HG03103 (cell line): Measurements from ENCODE around the gene CRYBG3.
"Not testable (repeated sequence)": the region's sequence is repeated elsewhere in the genome, so short reads cannot be mapped to it uniquely, and the experiment has no call there.

ENCODE experiments used
- ATAC-seq: cut with Tn5 transposase; IDR thresholded peaks from one replicate; pipeline ENCODE4 v1.9.1; 2021; ENCODE audit warnings: low read depth; ENCODE audit not compliant: unreplicated experiment

The CRYBG3 gene

GRCh38 chr3:97895216-97895615 is 73.4 kb downstream of the CRYBG3 start:
- peak; percentile 74 for ATAC-seq

- no peak for ATAC-seq
These were observed 74.3 kb downstream of the CRYBG3 start for GRCh38 chr3:97896129-97896528.

GRCh38 chr3:97896547-97896946 is 74.7 kb downstream of the CRYBG3 start:
- no peak for ATAC-seq

DNA sequence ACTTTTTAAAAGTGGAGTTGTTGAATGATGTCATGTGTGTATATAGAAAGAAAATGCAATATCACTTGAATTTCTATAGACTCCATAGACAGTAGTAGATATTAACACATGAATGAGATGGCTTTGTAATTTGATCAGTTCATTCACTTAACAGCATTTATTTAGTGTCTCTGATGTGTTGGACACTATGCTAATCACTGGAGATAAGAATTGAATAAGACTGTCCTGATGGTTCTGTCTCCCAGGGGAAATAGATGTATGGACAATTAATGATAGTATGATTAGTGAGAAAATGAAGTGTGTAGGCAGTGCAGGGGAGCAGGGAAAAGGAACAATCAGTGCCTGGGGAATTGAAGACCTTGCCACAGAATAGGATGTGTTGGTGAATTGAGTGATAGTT is 77.5 kb downstream of the CRYBG3 start:
- no peak for ATAC-seq

- no peak for ATAC-seq
These were observed 79.8 kb downstream of the CRYBG3 start for GRCh38 chr3:97901313-97902248.

DNA sequence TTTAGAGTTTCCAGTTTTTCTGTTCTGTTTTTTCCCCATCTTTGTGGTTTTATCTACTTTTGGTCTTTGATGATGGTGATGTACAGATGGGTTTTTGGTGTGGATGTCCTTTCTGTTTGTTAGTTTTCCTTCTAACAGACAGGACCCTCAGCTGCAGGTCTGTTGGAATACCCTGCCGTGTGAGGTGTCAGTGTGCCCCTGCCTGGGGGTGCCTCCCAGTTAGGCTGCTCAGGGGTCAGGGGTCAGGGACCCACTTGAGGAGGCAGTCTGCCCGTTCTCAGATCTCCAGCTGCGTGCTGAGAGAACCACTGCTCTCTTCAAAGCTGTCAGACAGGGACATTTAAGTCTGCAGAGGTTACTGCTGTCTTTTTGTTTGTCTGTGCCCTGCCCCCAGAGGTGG is 88.0 kb downstream of the CRYBG3 start:
- not testable (repeated sequence) for ATAC-seq

GRCh38 chr3:97910236-97910831 is 88.5 kb downstream of the CRYBG3 start:
- ATAC-seq = not testable (repeated sequence)

GRCh38 chr3:97910931-97911351 is 89.1 kb downstream of the CRYBG3 start:
- no peak for ATAC-seq

DNA sequence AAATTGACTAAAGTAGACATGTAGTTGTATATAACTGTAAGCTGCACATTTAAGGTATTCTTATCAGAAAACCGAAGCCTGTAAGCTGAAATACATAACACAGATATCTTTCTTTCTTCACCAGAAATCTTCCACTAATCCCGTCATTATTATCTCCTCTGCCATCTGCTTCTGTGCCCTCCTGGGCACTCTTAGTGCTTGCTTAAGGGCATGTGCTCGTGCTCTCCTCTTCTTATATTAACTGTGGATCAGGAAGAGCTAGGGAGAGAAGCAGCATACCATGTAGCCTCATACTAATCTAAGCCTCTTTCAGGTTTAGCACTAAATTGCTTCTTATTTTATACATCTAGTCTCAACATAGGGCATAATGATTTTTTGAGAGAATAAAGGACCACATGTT is 89.6 kb downstream of the CRYBG3 start:
- no peak for ATAC-seq

- no peak for ATAC-seq
These were observed 92.6 kb downstream of the CRYBG3 start for GRCh38 chr3:97914388-97914787.

- ATAC-seq = no peak
These were observed 94.8 kb downstream of the CRYBG3 start for GRCh38 chr3:97916576-97916975.

GRCh38 chr3:97917813-97918536 is 96.2 kb downstream of the CRYBG3 start:
- no peak for ATAC-seq

GRCh38 chr3:97927704-97928103 is 105.9 kb downstream of the CRYBG3 start:
- ATAC-seq = no peak

DNA sequence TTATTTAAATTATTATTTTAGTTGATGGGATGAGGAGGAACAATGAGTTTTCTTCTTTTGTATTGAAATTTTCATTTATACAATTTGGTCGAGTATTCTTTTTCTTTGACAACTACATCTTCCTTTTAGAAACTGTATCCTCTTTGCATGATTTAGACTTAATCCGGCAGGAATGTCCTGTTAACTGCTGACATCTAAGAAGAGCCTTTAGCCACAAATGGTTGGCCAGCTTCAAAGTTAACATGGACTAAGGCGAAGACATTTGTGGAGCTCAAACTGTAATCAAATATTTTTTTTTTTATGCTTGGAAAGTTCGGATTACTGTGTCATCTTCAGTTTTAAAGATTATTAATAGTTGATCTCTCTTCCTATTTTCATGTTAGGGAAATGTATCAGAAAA is 107.2 kb downstream of the CRYBG3 start:
- ATAC-seq = no peak

DNA sequence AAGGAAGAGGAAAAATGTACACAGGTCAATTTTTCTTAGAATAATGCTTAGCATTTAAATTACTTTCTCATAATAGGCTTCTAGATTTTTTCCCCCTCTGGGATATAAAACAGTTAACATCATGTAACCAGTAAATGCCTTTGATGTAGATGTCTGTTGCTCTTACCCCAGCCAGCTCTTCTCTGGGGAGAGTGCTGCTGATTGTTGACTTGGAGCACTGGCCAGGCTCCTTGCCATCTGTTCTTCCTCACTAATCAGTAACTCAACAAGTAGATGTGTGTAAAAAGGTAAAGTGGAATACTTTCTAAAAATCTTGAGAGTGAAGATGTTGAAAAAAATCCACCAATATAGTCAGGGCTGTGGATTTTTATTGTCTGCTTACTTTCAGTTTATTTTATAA is 108.2 kb downstream of the CRYBG3 start:
- no peak for ATAC-seq

DNA sequence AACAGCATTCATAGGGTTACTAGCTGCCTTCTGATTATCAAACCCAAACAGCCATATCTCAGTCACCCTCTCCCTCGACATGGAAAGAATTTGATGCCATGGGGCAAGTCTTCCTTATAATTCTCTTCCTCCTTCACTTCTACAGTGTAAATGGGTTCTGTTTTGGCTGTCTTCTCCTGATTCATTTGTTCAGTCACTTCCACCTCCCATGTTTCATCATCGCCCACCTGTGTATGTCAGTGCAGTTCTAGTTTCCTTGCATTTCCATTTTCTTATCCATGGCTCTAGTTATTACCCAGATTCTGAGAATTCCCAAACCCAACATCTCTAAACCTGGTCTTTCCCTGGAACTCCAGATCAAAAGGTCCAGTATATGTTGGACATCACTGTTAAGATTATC is 109.4 kb downstream of the CRYBG3 start:
- no peak for ATAC-seq

- ATAC-seq = no peak
These were observed 110.6 kb downstream of the CRYBG3 start for GRCh38 chr3:97932387-97932801.

DNA sequence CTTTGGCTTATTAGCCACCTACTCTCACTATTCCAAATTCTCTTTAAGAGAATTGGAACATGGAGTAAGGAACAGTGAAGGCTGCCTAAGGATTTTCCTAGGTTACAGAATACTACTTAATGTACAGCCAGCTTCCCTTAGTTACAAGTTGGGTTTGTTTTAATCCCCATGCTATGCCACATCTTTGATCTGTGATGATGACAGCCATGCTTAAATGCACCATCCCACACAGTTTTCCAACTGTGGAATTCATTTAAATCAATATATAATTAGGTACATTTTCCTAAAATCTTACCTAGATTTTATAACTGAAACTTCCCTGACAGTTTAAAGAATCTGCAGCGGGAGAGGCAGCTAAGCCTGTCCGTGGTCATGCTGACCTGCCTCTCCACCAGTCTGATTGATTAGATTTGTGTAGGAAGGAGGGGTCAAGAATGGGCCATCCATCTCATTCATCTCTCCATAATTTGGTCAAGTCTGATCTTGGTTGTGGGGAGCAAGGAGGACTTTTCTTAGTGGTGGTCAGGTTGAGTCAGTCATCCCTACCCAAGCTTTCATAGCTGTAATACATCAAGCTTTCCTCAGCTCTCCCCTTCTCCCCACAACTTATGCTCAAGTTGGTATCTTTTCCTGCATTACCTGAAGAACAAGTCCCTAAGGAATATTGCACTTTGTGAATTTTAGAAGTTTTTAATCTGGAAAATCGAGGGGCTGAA is 113.3 kb downstream of the CRYBG3 start:
- no peak for ATAC-seq

GRCh38 chr3:97935842-97936241 is 114.0 kb downstream of the CRYBG3 start:
- ATAC-seq = no peak

GRCh38 chr3:97937205-97937604 is 115.4 kb downstream of the CRYBG3 start:
- no peak for ATAC-seq

DNA sequence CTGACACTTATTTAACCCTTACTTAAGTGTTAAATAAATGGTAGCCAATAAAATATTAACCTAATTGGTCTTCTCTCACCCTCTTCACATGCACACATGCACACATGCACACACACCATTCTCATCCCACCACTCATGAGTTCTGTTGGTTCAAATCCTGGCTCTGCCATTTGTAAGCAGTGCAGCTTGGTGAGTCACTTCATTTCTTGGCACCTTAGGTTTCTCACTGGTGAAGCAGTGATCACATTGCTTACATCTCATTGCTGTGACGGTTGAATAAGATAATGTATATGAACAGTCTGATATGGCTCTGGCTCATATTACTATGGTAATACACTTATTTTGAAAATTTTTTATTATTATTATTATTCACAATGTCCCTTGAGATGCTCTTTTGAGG is 116.6 kb downstream of the CRYBG3 start:
- ATAC-seq = no peak
